ENCODE results near the gene AADACL3. TPM values are rescaled to one million over a fixed set of nuclear protein-coding genes. Genes with fewer than 3 reads are reported as not detected.

Gene AADACL3
- total RNA-seq, 1 donor from 2014 or later = 0.05 TPM

GRCh38 chr1:12770620-12771019 is 54.7 kb downstream of the AADACL3 start:
- no peak for DNase-seq (ENCODE audit: low read depth)

GRCh38 chr1:12771186-12771585 is 55.3 kb downstream of the AADACL3 start:
- H3K36me3 Mint-ChIP-seq (ENCODE audit: low read depth, unreplicated experiment) = peaks cover 3% of the 10 kb centered on the region
- Histone ChIP-seq H4K20me1 (ENCODE audit: insufficient read depth, low read length) (no peaks in the 10 kb centered on the region), H3K79me2 (ENCODE audit: insufficient read depth, low read length) (no peaks in the 10 kb centered on the region), H3K9me3 (ENCODE audit: insufficient read depth, low read depth, low read length) (peaks cover 3% of the 10 kb centered on the region), H2AFZ (ENCODE audit: low read depth, low read length) (no peak overlapping the region), H3K9ac (ENCODE audit: low read length) (no peak overlapping the region), H3K27ac (ENCODE audit: low read depth, low read length) (no peak overlapping the region), H3K36me3 (ENCODE audit: insufficient read depth, low read length) (no peaks in the 10 kb centered on the region), H3K4me3 (ENCODE audit: insufficient read depth, low read depth, low read length) (no peak overlapping the region), H3K4me2 (ENCODE audit: low read length) (no peak overlapping the region), H3K4me1 (ENCODE audit: insufficient read depth, low read length) (no peaks in the 10 kb centered on the region), H3K27me3 (ENCODE audit: insufficient read depth, low read length) (no peaks in the 10 kb centered on the region)
- DNase-seq (ENCODE audit: low read depth) (no peak), FAIRE-seq (no peak)
- TF ChIP-seq CTCF (IDR thresholded peaks at IDR 0.05; ENCODE audit: insufficient read depth, low read depth, low read length) (no peak), EZH2 (IDR thresholded peaks at IDR 0.05; ENCODE audit: insufficient read depth, low read length) (no peak)
- no peak overlapping the region for H3K4me3 Mint-ChIP-seq (ENCODE audit: unreplicated experiment)
- H3K27ac Mint-ChIP-seq (ENCODE audit: unreplicated experiment) = no peak overlapping the region
- H3K4me1 Mint-ChIP-seq (ENCODE audit: low read depth, unreplicated experiment) = no peaks in the 10 kb centered on the region
- peaks cover 5% of the 10 kb centered on the region for H3K9me3 Mint-ChIP-seq (ENCODE audit: unreplicated experiment)
- H3K27me3 Mint-ChIP-seq (ENCODE audit: low read depth, unreplicated experiment) = peaks cover 30% of the 10 kb centered on the region

More at GRCh38 chr1:12770620-12771019, 54.7 kb downstream of the AADACL3 start:
- Histone ChIP-seq H3K27me3 (ENCODE audit: insufficient read depth, low read length) (no peaks in the 10 kb centered on the region), H2AFZ (ENCODE audit: low read depth, low read length) (no peak overlapping the region), H3K9ac (ENCODE audit: low read length) (no peak overlapping the region), H3K27ac (ENCODE audit: low read depth, low read length) (no peak overlapping the region), H3K79me2 (ENCODE audit: insufficient read depth, low read length) (no peaks in the 10 kb centered on the region), H3K9me3 (ENCODE audit: insufficient read depth, low read depth, low read length) (peaks cover 3% of the 10 kb centered on the region), H3K36me3 (ENCODE audit: insufficient read depth, low read length) (no peaks in the 10 kb centered on the region), H3K4me1 (ENCODE audit: insufficient read depth, low read length) (no peaks in the 10 kb centered on the region), H3K4me3 (ENCODE audit: insufficient read depth, low read depth, low read length) (no peak overlapping the region), H3K4me2 (ENCODE audit: low read length) (no peak overlapping the region), H4K20me1 (ENCODE audit: insufficient read depth, low read length) (no peaks in the 10 kb centered on the region)
- Mint-ChIP-seq H3K27ac (ENCODE audit: unreplicated experiment) (no peak overlapping the region), H3K27me3 (ENCODE audit: low read depth, unreplicated experiment) (peaks cover 24% of the 10 kb centered on the region), H3K9me3 (ENCODE audit: unreplicated experiment) (peaks cover 5% of the 10 kb centered on the region), H3K4me1 (ENCODE audit: low read depth, unreplicated experiment) (no peaks in the 10 kb centered on the region), H3K36me3 (ENCODE audit: low read depth, unreplicated experiment) (no peaks in the 10 kb centered on the region), H3K4me3 (ENCODE audit: unreplicated experiment) (no peak overlapping the region)
- TF ChIP-seq CTCF (IDR thresholded peaks at IDR 0.05; ENCODE audit: insufficient read depth, low read depth, low read length) (no peak), EZH2 (IDR thresholded peaks at IDR 0.05; ENCODE audit: insufficient read depth, low read length) (no peak)
- FAIRE-seq = no peak

GRCh38 chr1:12772520-12772919 is 56.6 kb downstream of the AADACL3 start:
- H3K9me3 ChIP-seq (ENCODE audit: insufficient read depth, low read depth, low read length) = peaks cover 3% of the 10 kb centered on the region
- no peaks in the 10 kb centered on the region for H3K4me1 ChIP-seq (ENCODE audit: insufficient read depth, low read length)
- H3K79me2 ChIP-seq (ENCODE audit: insufficient read depth, low read length) = no peaks in the 10 kb centered on the region
- H3K27ac Mint-ChIP-seq (ENCODE audit: unreplicated experiment) = no peak overlapping the region
- DNase-seq (ENCODE audit: low read depth) = no peak
- H3K9me3 Mint-ChIP-seq (ENCODE audit: unreplicated experiment) = peaks cover 8% of the 10 kb centered on the region
- FAIRE-seq = no peak
- H3K4me2 ChIP-seq (ENCODE audit: low read length) = no peak overlapping the region
- no peak overlapping the region for H3K9ac ChIP-seq (ENCODE audit: low read length)
- H3K27me3 ChIP-seq (ENCODE audit: insufficient read depth, low read length) = no peaks in the 10 kb centered on the region
- no peak overlapping the region for H3K27ac ChIP-seq (ENCODE audit: low read depth, low read length)
- no peak overlapping the region for H3K4me3 Mint-ChIP-seq (ENCODE audit: unreplicated experiment)
- no peaks in the 10 kb centered on the region for H3K36me3 ChIP-seq (ENCODE audit: insufficient read depth, low read length)
- no peaks in the 10 kb centered on the region for H4K20me1 ChIP-seq (ENCODE audit: insufficient read depth, low read length)
- TF ChIP-seq EZH2 (IDR thresholded peaks at IDR 0.05; ENCODE audit: insufficient read depth, low read length) = no peak
- no peak for TF ChIP-seq CTCF (IDR thresholded peaks at IDR 0.05; ENCODE audit: insufficient read depth, low read depth, low read length)
- H3K4me1 Mint-ChIP-seq (ENCODE audit: low read depth, unreplicated experiment) = no peaks in the 10 kb centered on the region
- H3K36me3 Mint-ChIP-seq (ENCODE audit: low read depth, unreplicated experiment) = peaks cover 3% of the 10 kb centered on the region
- H3K4me3 ChIP-seq (ENCODE audit: insufficient read depth, low read depth, low read length) = no peak overlapping the region
- H2AFZ ChIP-seq (ENCODE audit: low read depth, low read length) = no peak overlapping the region
- peaks cover 31% of the 10 kb centered on the region for H3K27me3 Mint-ChIP-seq (ENCODE audit: low read depth, unreplicated experiment)

Measured in astrocyte (in vitro differentiated cells and primary cell).